Stimulated activated CD8-positive, alpha-beta memory T cell treated with anti-CD3 and anti-CD28 coated beads, Interleukin-15, amount 100 ng/mL, for 24 hours (primary cell): ENCODE data around the gene MRPS27.
"Not testable (repeated sequence)": the region's sequence is repeated elsewhere in the genome, so short reads cannot be mapped to it uniquely, and the experiment has no call there.

Source experiments
- DNase-seq: peaks from one replicate; pipeline ENCODE4 v3.0.0-alpha.2; 2020; ENCODE audit warnings: low read depth

The MRPS27 gene

GRCh38 chr5:72325566-72326305, 5.7 kb upstream of the MRPS27 start:
- DNase-seq, result no peak

- no peak for DNase-seq
Observed at GRCh38 chr5:72324189-72324825, 4.3 kb upstream of the MRPS27 start.

- DNase-seq, result not testable (repeated sequence)
Observed at GRCh38 chr5:72319435-72319975, 535 bp downstream of the MRPS27 start.

- no peak for DNase-seq
Observed at GRCh38 chr5:72314571-72315172, 5.4 kb downstream of the MRPS27 start.

GRCh38 chr5:72313141-72313540, 6.9 kb downstream of the MRPS27 start:
- no peak for DNase-seq

- no peak for DNase-seq
Observed at GRCh38 chr5:72308853-72309191, 11.2 kb downstream of the MRPS27 start.

- DNase-seq, result peak; percentile 86
Observed at GRCh38 chr5:72307968-72308852, 11.8 kb downstream of the MRPS27 start.

GRCh38 chr5:72307573-72307967, 12.5 kb downstream of the MRPS27 start:
- DNase-seq, result no peak

GRCh38 chr5:72305194-72306142, 14.6 kb downstream of the MRPS27 start:
- DNase-seq, result no peak

- no peak for DNase-seq
Observed at GRCh38 chr5:72302171-72302570, 17.9 kb downstream of the MRPS27 start.

GRCh38 chr5:72301557-72301956, 18.5 kb downstream of the MRPS27 start:
- no peak for DNase-seq

- DNase-seq, result no peak
Observed at GRCh38 chr5:72300590-72301339, 19.3 kb downstream of the MRPS27 start.

- no peak for DNase-seq
Observed at GRCh38 chr5:72298711-72299110, 21.3 kb downstream of the MRPS27 start.

GRCh38 chr5:72298136-72298535, 21.9 kb downstream of the MRPS27 start:
- DNase-seq, result not testable (repeated sequence)

- no peak for DNase-seq
Observed at GRCh38 chr5:72296256-72296655, 23.8 kb downstream of the MRPS27 start.

GRCh38 chr5:72295539-72295938, 24.5 kb downstream of the MRPS27 start:
- DNase-seq, result no peak

- no peak for DNase-seq
Observed at GRCh38 chr5:72294473-72294872, 25.6 kb downstream of the MRPS27 start.

GRCh38 chr5:72293495-72294055, 26.5 kb downstream of the MRPS27 start:
- DNase-seq, result no peak

- no peak for DNase-seq
Observed at GRCh38 chr5:72292411-72292810, 27.6 kb downstream of the MRPS27 start.

GRCh38 chr5:72291601-72292000, 28.4 kb downstream of the MRPS27 start:
- DNase-seq, result no peak
